Heart left ventricle (tissue), 16 donors: Measurements from ENCODE around the gene LMLN. TPM values are rescaled to one million over a fixed set of nuclear protein-coding genes. Genes with fewer than 3 reads are reported as not detected.

Source experiments
- ATAC-seq, 4 donors: fragments of 200-7000 bp; cut with Tn5 transposase; one replicate each; pipeline ENCODE4 v1.9.1; 2020 to 2022; ENCODE audit warnings: moderate library complexity in 4 of 4, mild to moderate bottlenecking in 3 of 4, moderate number of reproducible peaks in 1 of 4
- DNase-seq, 5 donors: peaks; one replicate each; pipeline ENCODE4 v3.0.0-alpha.2; 2020
- H3K27ac ChIP-seq, 12 donors: fragments of 200-600 bp; sonication (generic) in 4 of 12; one replicate each; pipeline versions ENCODE4 v1.5.0 to v1.8.0; 2016 to 2022; ENCODE audit warnings: mild to moderate bottlenecking in 2 of 12
- H3K27me3 ChIP-seq, 9 donors: fragments of 200-600 bp; sonication (generic) in 2 of 9; one replicate each; pipeline versions ENCODE4 v1.5.1 to v1.8.0; 2016 to 2022; ENCODE audit warnings: mild to moderate bottlenecking in 3 of 9
- H3K36me3 ChIP-seq, 9 donors: fragments of 200-600 bp; sonication (generic) in 2 of 9; one replicate each; pipeline versions ENCODE4 v1.5.0 to v1.8.0; 2018 to 2022; ENCODE audit warnings: mild to moderate bottlenecking in 2 of 9
- H3K4me1 ChIP-seq, 12 donors: fragments of 200-600 bp; sonication (generic) in 4 of 12; one replicate each; pipeline versions ENCODE4 v1.5.0 to v1.8.0; 2016 to 2022; ENCODE audit warnings: mild to moderate bottlenecking in 3 of 12
- H3K4me3 ChIP-seq, 12 donors: fragments of 200-600 bp; sonication (generic) in 4 of 12; one replicate each; pipeline versions ENCODE4 v1.5.0 to v1.8.0; 2017 to 2022; ENCODE audit warnings: mild to moderate bottlenecking in 9 of 12, moderate library complexity in 4 of 12
- H3K9me3 ChIP-seq, 12 donors: fragments of 200-600 bp; sonication (generic) in 4 of 12; one replicate each; pipeline versions ENCODE4 v1.5.0 to v1.8.0; 2016 to 2022; ENCODE audit warnings: mild to moderate bottlenecking in 1 of 12
- POLR2A ChIP-seq, 2 donors: fragments of 450-650 bp; IDR thresholded peaks; one replicate each; pipeline ENCODE4 v1.6.1; 2017; ENCODE audit warnings: antibody characterized with exemption in 2 of 2, mild to moderate bottlenecking in 2 of 2, moderate library complexity in 2 of 2
- WGBS, 4 donors: extraction: QIAGEN DNeasy Blood & Tissue Kit in 2 of 4; methylation state at CpG; one replicate each; pipeline versions ENCODE4 v1.1.5 to v1.1.7; 2013 to 2018; 5-methylcytosine and 5-hydroxymethylcytosine counted together
- intact Hi-C, 10 donors: fragments of 100-400 bp; cut with DNase I; formaldehyde crosslinking; loops; one replicate each; pipeline versions ENCODE4 v1.11.1 to v1.14.2; 2022
- polyA plus RNA-seq, 2 donors: library from polyadenylated mRNA; stranded (reverse); fragments of 200-250 nt; gene quantifications; one replicate each; pipeline ENCODE4 v1.2.3, GENCODE V29; 2013
- total RNA-seq, 9 donors: library from RNA; depleted of rRNA in 2 of 9; stranded (reverse); fragments of >200 nt in 2 of 9; fragmentation: NEBNext Ultra II Directional in 3 of 9; extraction: Animal tissue kit (Norgen Biotek cat#: 25700) in 3 of 9; gene quantifications; one replicate each; pipeline versions ENCODE4 v1.1.0 to v1.2.4, GENCODE V29; 2016 to 2023
- TF ChIP-seq, protein P1 (sequence below), 12 donors: fragments of 200-600 bp; sonication (generic) in 4 of 12; IDR thresholded peaks; one replicate each; pipeline versions ENCODE4 v1.5.0 to v1.8.0; 2018 to 2022; ENCODE audit warnings: antibody characterized with exemption in 12 of 12, mild to moderate bottlenecking in 5 of 12
- donor health status: ischemic (EF 13 %, LVEDD 7.1; RV severe dilation, severe dysfunction).
- donor health status: healthy with polysubstance abuse.
- donor health status: DM: no; HTN: yes; CAD: no.
- donor health status: DM: no; HTN: no; CAD: no.
- donor health status: ischemic (EF 25% LVEDD 6.9; RV normal size, moderate dysfunction).
- donor health status: ischemic (EF 25% LVEDD 5.7; RV mildly dilated, moderate dysfunction).
- donor health status: healthy.
- donor health status: DM: yes; HTN: yes; CAD: no.
- donor health status: ischemic (EF 35%, LVEDD 5.7; RV mildly dilated, moderate dysfunction).
- donor health status: nonischemic (EF 11% LVEDD 7.7; RV severe dilation, severe dysfunction).
- donor health status: DM: yes; HTN: yes; CAD: no.
- donor health status: PGD.
- donor health status: ischemic (EF 29% LVEDD 5.4; RV normal size, mild dysfunction).
- donor health status: nonischemic (EF 23%, LVEDD 6.1; RV moderate dilation, normal function).

LMLN gene
- total and polyA plus RNA-seq, 11 donors: 2.5 to 17.1 (median 8.8) TPM

DNA sequence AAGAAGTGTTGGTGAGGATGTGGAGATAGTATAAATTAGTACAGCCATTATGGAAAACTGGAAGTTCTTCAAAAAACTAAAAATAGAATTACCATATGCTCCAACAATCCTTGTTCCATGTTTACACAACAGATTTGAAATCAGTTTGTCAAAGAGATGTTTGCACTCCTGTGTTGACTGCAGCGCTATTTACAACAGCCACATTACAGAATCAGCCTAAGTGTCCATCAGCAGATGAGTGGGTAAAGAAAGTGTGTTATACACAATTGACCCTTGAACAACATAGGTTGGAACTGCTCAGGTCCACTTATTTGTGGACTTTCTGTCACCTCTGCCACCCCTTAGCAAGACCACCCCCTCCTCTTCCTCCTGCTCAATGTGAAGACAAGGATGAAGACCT is 34.7 kb downstream of the LMLN start:
- no peaks in the 10 kb centered on the region for H3K27me3 ChIP-seq
- DNase-seq: no peak
- no peaks in the 10 kb centered on the region for H3K9me3 ChIP-seq
- intact Hi-C loops: no loop called here
- WGBS, 4 donors: 89 to 100% (median 95%) methylated on average over 1 of the region's 1 CpG
- ATAC-seq: no peak
- H3K4me1 ChIP-seq: no peaks in the 10 kb centered on the region
- peaks cover 0 to 54% (median 18%) of the 10 kb centered on the region in 9 donors for H3K36me3 ChIP-seq
- TF ChIP-seq, protein P1, sequence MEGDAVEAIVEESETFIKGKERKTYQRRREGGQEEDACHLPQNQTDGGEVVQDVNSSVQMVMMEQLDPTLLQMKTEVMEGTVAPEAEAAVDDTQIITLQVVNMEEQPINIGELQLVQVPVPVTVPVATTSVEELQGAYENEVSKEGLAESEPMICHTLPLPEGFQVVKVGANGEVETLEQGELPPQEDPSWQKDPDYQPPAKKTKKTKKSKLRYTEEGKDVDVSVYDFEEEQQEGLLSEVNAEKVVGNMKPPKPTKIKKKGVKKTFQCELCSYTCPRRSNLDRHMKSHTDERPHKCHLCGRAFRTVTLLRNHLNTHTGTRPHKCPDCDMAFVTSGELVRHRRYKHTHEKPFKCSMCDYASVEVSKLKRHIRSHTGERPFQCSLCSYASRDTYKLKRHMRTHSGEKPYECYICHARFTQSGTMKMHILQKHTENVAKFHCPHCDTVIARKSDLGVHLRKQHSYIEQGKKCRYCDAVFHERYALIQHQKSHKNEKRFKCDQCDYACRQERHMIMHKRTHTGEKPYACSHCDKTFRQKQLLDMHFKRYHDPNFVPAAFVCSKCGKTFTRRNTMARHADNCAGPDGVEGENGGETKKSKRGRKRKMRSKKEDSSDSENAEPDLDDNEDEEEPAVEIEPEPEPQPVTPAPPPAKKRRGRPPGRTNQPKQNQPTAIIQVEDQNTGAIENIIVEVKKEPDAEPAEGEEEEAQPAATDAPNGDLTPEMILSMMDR (IDR thresholded peaks at IDR 0.05): no peak
- no peak for TF ChIP-seq POLR2A (IDR thresholded peaks at IDR 0.05)
- no peak overlapping the region for H3K27ac ChIP-seq
- no peak overlapping the region for H3K4me3 ChIP-seq

DNA sequence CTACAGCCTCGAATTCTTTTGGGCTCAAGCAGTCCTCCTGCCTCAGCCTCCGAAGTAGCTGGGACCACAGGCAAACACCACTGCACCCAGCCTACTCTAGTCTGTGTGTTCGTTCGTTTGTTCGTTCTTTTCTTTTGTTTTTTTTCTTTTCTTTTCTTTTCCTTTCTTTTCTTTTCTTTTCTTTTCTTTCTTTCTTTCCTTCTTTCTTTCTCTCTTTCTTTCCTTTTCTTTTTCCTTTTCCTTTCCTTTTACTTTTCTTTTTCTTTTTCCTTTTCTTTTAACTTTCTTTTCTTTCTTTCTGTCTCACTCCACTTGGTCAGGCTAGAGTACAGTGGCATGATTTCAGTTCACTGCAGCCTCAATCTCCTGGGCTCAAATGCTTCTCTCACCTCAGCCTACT is 36.8 kb downstream of the LMLN start:
- Histone ChIP-seq H3K27ac (no peak overlapping the region), H3K36me3 (peaks cover 0 to 60% (median 24%) of the 10 kb centered on the region in 9 donors), H3K4me3 (no peak overlapping the region), H3K4me1 (no peaks in the 10 kb centered on the region), H3K27me3 (no peaks in the 10 kb centered on the region), H3K9me3 (no peaks in the 10 kb centered on the region)
- no peak for ATAC-seq
- 78 to 99% (median 91%) methylated on average over 5 of the region's 5 CpGs for WGBS, 4 donors
- no peak for TF ChIP-seq POLR2A (IDR thresholded peaks at IDR 0.05)
- TF ChIP-seq, protein P1 (IDR thresholded peaks at IDR 0.05): no peak
- intact Hi-C loops: no loop called here
- DNase-seq: no peak

DNA sequence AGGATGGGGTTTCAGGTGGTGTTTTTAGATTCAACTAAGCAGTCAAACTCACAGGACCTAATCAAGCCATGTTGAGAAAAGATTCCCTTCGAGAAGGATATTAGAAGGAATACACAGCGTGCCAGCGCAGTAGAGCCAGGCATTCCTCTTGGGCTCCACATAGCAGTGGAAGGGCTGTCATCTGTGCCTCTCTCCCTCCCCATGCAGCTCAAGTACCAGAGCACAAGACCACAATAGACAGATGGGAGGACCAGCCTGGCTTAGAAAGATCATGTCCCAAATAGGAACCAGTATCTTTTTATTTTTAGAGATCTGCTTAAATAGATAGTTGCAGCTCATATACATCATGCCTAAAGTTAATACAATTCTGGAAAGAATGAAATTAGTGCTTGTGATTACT is 37.9 kb downstream of the LMLN start:
- WGBS, 4 donors: 91 to 98% (median 93%) methylated on average over 3 of the region's 3 CpGs
- no peak for TF ChIP-seq POLR2A (IDR thresholded peaks at IDR 0.05)
- TF ChIP-seq, protein P1 (IDR thresholded peaks at IDR 0.05): no peak
- no peaks in the 10 kb centered on the region for H3K9me3 ChIP-seq
- H3K27me3 ChIP-seq: no peaks in the 10 kb centered on the region
- ATAC-seq (no peak), DNase-seq (no peak)
- H3K27ac ChIP-seq: no peak overlapping the region
- no peak overlapping the region for H3K4me3 ChIP-seq
- no peaks in the 10 kb centered on the region for H3K4me1 ChIP-seq
- peaks cover 0 to 57% (median 19%) of the 10 kb centered on the region in 9 donors for H3K36me3 ChIP-seq
- intact Hi-C loops: no loop called here

DNA sequence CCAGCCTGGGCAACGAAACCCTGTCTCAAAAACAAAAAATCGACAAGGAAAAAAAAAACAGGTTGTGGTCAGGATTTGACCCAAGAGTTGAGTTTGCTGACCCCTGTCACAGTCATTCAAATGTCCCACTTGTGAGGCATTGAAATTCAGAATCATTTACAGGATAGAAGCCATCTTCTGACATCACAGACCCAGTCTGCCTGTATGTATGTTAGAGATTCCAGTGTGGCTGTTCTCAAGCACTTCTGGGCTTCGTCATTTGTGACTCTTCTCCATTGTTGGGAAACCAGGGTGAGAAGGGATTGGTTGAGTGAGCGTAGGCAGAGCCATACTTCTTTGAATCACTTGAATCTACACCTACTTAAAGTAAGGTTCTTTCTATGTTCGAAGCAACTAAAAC is 57.1 kb downstream of the LMLN start:
- 92 to 97% (median 95%) methylated on average over 5 of the region's 5 CpGs for WGBS, 4 donors
- intact Hi-C loops: no loop called here

More for the DNA sequence above, 57.1 kb downstream of the LMLN start:
- H3K36me3 ChIP-seq: peaks cover 0 to 25% (median 7%) of the 10 kb centered on the region in 9 donors
- ATAC-seq (no peak), DNase-seq (no peak)
- H3K9me3 ChIP-seq: no peaks in the 10 kb centered on the region
- no peak overlapping the region for H3K4me3 ChIP-seq
- no peaks in the 10 kb centered on the region for H3K4me1 ChIP-seq
- no peak overlapping the region for H3K27ac ChIP-seq
- H3K27me3 ChIP-seq: no peaks in the 10 kb centered on the region
- no peak for TF ChIP-seq POLR2A (IDR thresholded peaks at IDR 0.05)
- TF ChIP-seq, protein P1 (IDR thresholded peaks at IDR 0.05): no peak
